ENCODE results near the gene TRIM29.

TRIM29 gene

DNA sequence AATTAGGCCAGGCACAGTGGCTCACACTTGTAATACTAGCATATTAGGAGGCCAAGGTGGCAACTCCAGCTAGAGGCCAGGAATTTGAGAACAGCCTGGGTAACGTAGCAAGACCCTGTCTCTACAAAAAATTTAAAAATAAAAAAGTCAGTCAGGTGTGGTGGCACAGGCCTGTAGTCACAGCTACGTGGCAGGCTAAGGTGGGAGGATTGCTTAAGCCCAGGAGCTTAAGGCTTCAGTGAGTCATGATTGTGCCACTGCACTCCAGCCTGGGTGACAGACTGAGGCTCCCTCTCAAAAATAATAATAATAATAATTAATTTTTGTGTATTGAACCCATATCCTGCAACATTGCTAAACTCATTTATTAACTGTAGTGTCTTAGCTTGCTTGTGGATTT is 15.3 kb upstream of the TRIM29 start:
- TF ChIP-seq CTCF (IDR thresholded peaks at IDR 0.05), result no peak
- Histone ChIP-seq H3K27me3 (no peaks in the 10 kb centered on the region), H3K36me3 (no peaks in the 10 kb centered on the region), H3K27ac (no peak overlapping the region), H3K4me1 (no peaks in the 10 kb centered on the region), H3K4me3 (no peak overlapping the region), H3K9me3 (peaks cover 0 to 8% (median 5%) of the 10 kb centered on the region in 3 donors)
- DNase-seq, result no peak
- intact Hi-C loops (cut with DNase I; ENCODE audit: low total_unique reads), result no loop called here

DNA sequence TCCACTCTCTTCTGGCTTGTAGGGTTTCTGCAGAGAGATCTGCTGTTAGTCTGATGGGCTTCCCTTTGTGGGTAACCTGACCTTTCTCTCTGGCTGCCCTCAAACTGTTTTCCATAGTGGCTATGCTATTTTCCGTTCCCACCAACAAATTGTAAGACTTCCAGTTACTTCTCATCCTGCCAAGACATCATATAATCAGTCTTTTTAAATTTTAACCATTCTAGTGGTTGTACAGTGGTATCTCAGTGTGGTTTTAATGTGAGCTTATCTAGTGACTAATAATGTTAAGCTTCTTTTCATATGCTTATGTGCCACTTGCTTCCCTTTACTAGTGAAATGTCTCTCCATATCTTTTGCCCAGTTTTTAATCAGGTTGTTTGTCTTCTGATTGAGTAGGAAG is 13.6 kb upstream of the TRIM29 start:
- Histone ChIP-seq H3K9me3 (peaks cover 0 to 8% (median 5%) of the 10 kb centered on the region in 3 donors), H3K4me1 (no peaks in the 10 kb centered on the region), H3K36me3 (no peaks in the 10 kb centered on the region), H3K4me3 (no peak overlapping the region), H3K27me3 (peaks cover 0 to 16% of the 10 kb centered on the region in 2 donors), H3K27ac (no peak overlapping the region)
- no peak for DNase-seq
- intact Hi-C loops (cut with DNase I; ENCODE audit: low total_unique reads), result no loop called here
- no peak for TF ChIP-seq CTCF (IDR thresholded peaks at IDR 0.05)

GRCh38 chr11:120149246-120149645 is 11.3 kb upstream of the TRIM29 start:
- TF ChIP-seq CTCF (IDR thresholded peaks at IDR 0.05), result no peak
- H3K4me1 ChIP-seq, result no peaks in the 10 kb centered on the region
- no peaks in the 10 kb centered on the region for H3K36me3 ChIP-seq
- H3K27me3 ChIP-seq, result peaks cover 0 to 28% of the 10 kb centered on the region in 2 donors
- H3K9me3 ChIP-seq, result peaks cover 0 to 5% (median 4%) of the 10 kb centered on the region in 3 donors
- no peak overlapping the region for H3K4me3 ChIP-seq
- no peak for DNase-seq
- H3K27ac ChIP-seq, result no peak overlapping the region
- intact Hi-C loops (cut with DNase I; ENCODE audit: low total_unique reads), result no loop called here

DNA sequence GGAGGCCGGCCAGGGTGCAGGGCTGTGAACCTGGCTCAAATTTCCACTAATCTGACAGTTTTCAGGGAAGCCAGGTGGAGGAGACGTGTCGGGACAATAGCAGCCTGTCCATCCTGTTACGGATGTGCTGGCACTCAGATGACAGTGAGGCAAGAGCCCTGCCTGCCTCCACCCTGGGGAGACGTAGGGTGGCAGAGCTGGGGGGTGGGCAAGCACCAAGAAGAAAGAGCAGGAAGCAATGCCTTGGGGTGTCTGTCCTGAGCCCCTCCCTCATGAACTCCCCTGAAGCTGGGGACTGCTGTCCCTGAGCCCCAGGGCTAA is 10.0 kb upstream of the TRIM29 start:
- intact Hi-C loops (cut with DNase I; ENCODE audit: low total_unique reads), result no loop called here
- TF ChIP-seq CTCF (IDR thresholded peaks at IDR 0.05), result no peak
- peaks cover 0 to 36% of the 10 kb centered on the region in 2 donors for H3K27me3 ChIP-seq
- H3K27ac ChIP-seq, result no peak overlapping the region
- H3K4me1 ChIP-seq, result no peaks in the 10 kb centered on the region
- no peaks in the 10 kb centered on the region for H3K36me3 ChIP-seq
- H3K4me3 ChIP-seq, result no peak overlapping the region
- DNase-seq, result peak in 1 of 2 donors; percentile 16
- H3K9me3 ChIP-seq, result peaks cover 0 to 5% (median 4%) of the 10 kb centered on the region in 3 donors

DNA sequence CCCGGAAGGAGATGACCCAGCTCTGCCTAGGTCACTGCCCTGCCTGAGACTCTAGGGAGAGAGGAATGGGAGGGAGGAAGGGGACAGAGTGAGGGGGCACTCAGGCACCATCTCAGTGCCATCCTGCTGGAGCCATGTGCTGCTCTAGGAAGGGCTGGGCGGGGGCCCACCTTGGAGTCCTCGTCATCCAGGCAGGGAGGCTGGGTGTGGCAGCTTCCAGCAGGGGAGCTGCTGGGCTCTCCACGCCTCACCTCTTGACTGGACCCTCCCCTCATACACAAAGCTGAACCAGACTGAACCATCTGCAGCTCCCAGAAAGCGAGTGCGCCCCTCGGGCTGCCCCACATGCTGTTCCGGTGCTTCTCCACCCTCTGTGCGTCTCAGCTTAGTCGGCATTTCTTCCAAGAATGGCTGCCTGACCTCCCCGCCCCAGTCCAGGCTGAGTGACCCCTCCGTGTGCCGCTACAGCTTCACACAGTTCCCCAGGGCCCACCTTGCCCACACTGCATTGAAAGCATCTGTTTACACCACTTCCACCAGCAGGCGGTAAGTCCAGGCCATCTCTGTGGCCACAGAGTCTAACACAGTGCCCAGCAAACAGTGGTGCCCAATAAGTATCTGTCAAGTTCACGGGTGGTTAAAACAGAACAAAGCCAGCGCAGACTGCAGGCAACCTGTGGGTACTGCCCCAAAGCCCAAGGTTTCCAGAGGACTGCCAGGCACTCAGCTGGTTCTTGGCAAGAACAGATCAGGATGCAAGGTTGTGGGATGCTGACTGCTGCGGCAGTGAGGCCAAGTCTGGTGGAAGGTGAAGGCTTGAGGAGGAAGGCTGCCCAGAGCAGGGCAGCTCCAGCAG is 9.4 kb upstream of the TRIM29 start:
- H3K27ac ChIP-seq, result no peak overlapping the region
- intact Hi-C loops (cut with DNase I; ENCODE audit: low total_unique reads), result no loop called here
- H3K9me3 ChIP-seq, result peaks cover 0 to 5% (median 4%) of the 10 kb centered on the region in 3 donors
- no peak for TF ChIP-seq CTCF (IDR thresholded peaks at IDR 0.05)
- peak in 1 of 2 donors; percentile 42 for DNase-seq
- H3K4me3 ChIP-seq, result no peak overlapping the region
- no peaks in the 10 kb centered on the region for H3K36me3 ChIP-seq
- H3K27me3 ChIP-seq, result peaks cover 0 to 36% of the 10 kb centered on the region in 2 donors
- H3K4me1 ChIP-seq, result no peaks in the 10 kb centered on the region

All from tibial artery (tissue), 4 donors.